Activated T-helper 17 cell treated with anti-CD3 and anti-CD28 coated beads, Interleukin-2, amount 50 U/mL, for 72 hours (primary cell): ENCODE results near the gene GMCL2. TPM values are rescaled to one million over a fixed set of nuclear protein-coding genes. Genes with fewer than 3 reads are reported as not detected.

Source experiments
- ATAC-seq: fragments of 150-1000 bp; cut with Tn5 transposase; replicated peaks from 2 replicates; pipeline ENCODE4 v1.10.0; 2021; ENCODE audit warnings: mild to moderate bottlenecking, moderate library complexity
- H3K27ac Mint-ChIP-seq: one replicate; pipeline ENCODE4 v1.8.0; 2022; ENCODE audit warnings: mixed read lengths
- H3K27me3 Mint-ChIP-seq: one replicate; pipeline ENCODE4 v1.8.0; 2022; ENCODE audit warnings: mixed read lengths
- H3K36me3 Mint-ChIP-seq: one replicate; pipeline ENCODE4 v1.8.0; 2022; ENCODE audit warnings: low read depth, mild to moderate bottlenecking, mixed read lengths
- H3K4me1 Mint-ChIP-seq: one replicate; pipeline ENCODE4 v1.8.0; 2022; ENCODE audit warnings: mixed read lengths
- H3K4me3 Mint-ChIP-seq: one replicate; pipeline ENCODE4 v1.8.0; 2022; ENCODE audit warnings: mild to moderate bottlenecking, mixed read lengths
- H3K9me3 Mint-ChIP-seq: one replicate; pipeline ENCODE4 v1.8.0; 2022; ENCODE audit warnings: mixed read lengths
- total RNA-seq, 2 donors: library from RNA; stranded (reverse); gene quantifications; one replicate each; pipeline ENCODE4 v1.2.3, GENCODE V29; 2022

GMCL2 gene
- total RNA-seq, 2 donors from 2014 or later, result not detected

GRCh38 chr5:178214160-178214803 is 27.1 kb upstream of the GMCL2 start:
- H3K4me1 Mint-ChIP-seq, result peaks cover 13% of the 10 kb centered on the region

GRCh38 chr5:178213748-178214151 is 26.6 kb upstream of the GMCL2 start:
- Mint-ChIP-seq H3K4me1 (peaks cover 17% of the 10 kb centered on the region), H3K36me3 (peaks cover 100% of the 10 kb centered on the region), H3K4me3 (no peak overlapping the region), H3K9me3 (no peaks in the 10 kb centered on the region), H3K27me3 (no peaks in the 10 kb centered on the region), H3K27ac (peak overlapping the region; percentile 85)
- no peak for ATAC-seq

More at GRCh38 chr5:178214160-178214803, 27.1 kb upstream of the GMCL2 start:
- Mint-ChIP-seq H3K36me3 (peaks cover 100% of the 10 kb centered on the region), H3K27ac (peak overlapping the region; percentile 85), H3K4me3 (no peak overlapping the region), H3K9me3 (no peaks in the 10 kb centered on the region), H3K27me3 (no peaks in the 10 kb centered on the region)
- no peak for ATAC-seq

- ATAC-seq, result peak; percentile 13
- H3K27me3 Mint-ChIP-seq, result no peaks in the 10 kb centered on the region
- no peaks in the 10 kb centered on the region for H3K9me3 Mint-ChIP-seq
- H3K4me1 Mint-ChIP-seq, result peaks cover 21% of the 10 kb centered on the region
- peak overlapping the region; percentile 85 for H3K27ac Mint-ChIP-seq
- peaks cover 100% of the 10 kb centered on the region for H3K36me3 Mint-ChIP-seq
- no peak overlapping the region for H3K4me3 Mint-ChIP-seq
Observed at GRCh38 chr5:178213003-178213461, 25.9 kb upstream of the GMCL2 start.

- Mint-ChIP-seq H3K9me3 (no peaks in the 10 kb centered on the region), H3K27me3 (no peaks in the 10 kb centered on the region), H3K27ac (peak overlapping the region; percentile 85), H3K4me1 (peaks cover 24% of the 10 kb centered on the region), H3K4me3 (no peak overlapping the region), H3K36me3 (peaks cover 100% of the 10 kb centered on the region)
- no peak for ATAC-seq
Observed at GRCh38 chr5:178212241-178213002, 25.3 kb upstream of the GMCL2 start.

GRCh38 chr5:178211095-178212048 is 24.2 kb upstream of the GMCL2 start:
- Mint-ChIP-seq H3K9me3 (no peaks in the 10 kb centered on the region), H3K4me3 (no peak overlapping the region), H3K36me3 (peaks cover 100% of the 10 kb centered on the region), H3K27me3 (no peaks in the 10 kb centered on the region), H3K4me1 (peaks cover 33% of the 10 kb centered on the region), H3K27ac (peak overlapping the region; percentile 85)
- ATAC-seq, result no peak

- Mint-ChIP-seq H3K4me3 (no peak overlapping the region), H3K36me3 (peaks cover 100% of the 10 kb centered on the region), H3K27me3 (no peaks in the 10 kb centered on the region), H3K9me3 (no peaks in the 10 kb centered on the region), H3K4me1 (peaks cover 40% of the 10 kb centered on the region), H3K27ac (peak overlapping the region; percentile 85)
- no peak for ATAC-seq
Observed at GRCh38 chr5:178210686-178211085, 23.5 kb upstream of the GMCL2 start.

GRCh38 chr5:178210073-178210535 is 22.9 kb upstream of the GMCL2 start:
- no peak for ATAC-seq
- no peaks in the 10 kb centered on the region for H3K27me3 Mint-ChIP-seq
- H3K4me1 Mint-ChIP-seq, result peaks cover 40% of the 10 kb centered on the region
- H3K36me3 Mint-ChIP-seq, result peaks cover 99% of the 10 kb centered on the region
- no peak overlapping the region for H3K4me3 Mint-ChIP-seq
- peak overlapping the region; percentile 39 for H3K27ac Mint-ChIP-seq
- no peaks in the 10 kb centered on the region for H3K9me3 Mint-ChIP-seq

GRCh38 chr5:178209334-178210072 is 22.3 kb upstream of the GMCL2 start:
- Mint-ChIP-seq H3K27ac (peak overlapping the region; percentile 39), H3K4me1 (peaks cover 40% of the 10 kb centered on the region), H3K9me3 (no peaks in the 10 kb centered on the region), H3K4me3 (peak overlapping the region; percentile 18), H3K36me3 (peaks cover 95% of the 10 kb centered on the region), H3K27me3 (no peaks in the 10 kb centered on the region)
- no peak for ATAC-seq

GRCh38 chr5:178208540-178209227 is 21.5 kb upstream of the GMCL2 start:
- Mint-ChIP-seq H3K27me3 (no peaks in the 10 kb centered on the region), H3K9me3 (no peaks in the 10 kb centered on the region), H3K27ac (peak overlapping the region; percentile 92), H3K4me3 (peak overlapping the region; percentile 18), H3K4me1 (peaks cover 41% of the 10 kb centered on the region), H3K36me3 (peaks cover 92% of the 10 kb centered on the region)
- ATAC-seq, result no peak

GRCh38 chr5:178207917-178208280 is 20.7 kb upstream of the GMCL2 start:
- ATAC-seq, result no peak
- Mint-ChIP-seq H3K36me3 (peaks cover 84% of the 10 kb centered on the region), H3K27me3 (no peaks in the 10 kb centered on the region), H3K4me3 (peak overlapping the region; percentile 92), H3K27ac (peak overlapping the region; percentile 92), H3K4me1 (peaks cover 39% of the 10 kb centered on the region), H3K9me3 (no peaks in the 10 kb centered on the region)

- Mint-ChIP-seq H3K4me1 (peaks cover 39% of the 10 kb centered on the region), H3K27ac (peak overlapping the region; percentile 92), H3K9me3 (no peaks in the 10 kb centered on the region), H3K27me3 (no peaks in the 10 kb centered on the region), H3K4me3 (peak overlapping the region; percentile 92), H3K36me3 (peaks cover 79% of the 10 kb centered on the region)
- no peak for ATAC-seq
Observed at GRCh38 chr5:178207183-178207916, 20.2 kb upstream of the GMCL2 start.

- no peak for ATAC-seq
- Mint-ChIP-seq H3K27ac (peak overlapping the region; percentile 92), H3K9me3 (no peaks in the 10 kb centered on the region), H3K4me3 (peak overlapping the region; percentile 92), H3K36me3 (peaks cover 70% of the 10 kb centered on the region), H3K4me1 (peaks cover 39% of the 10 kb centered on the region), H3K27me3 (no peaks in the 10 kb centered on the region)
Observed at GRCh38 chr5:178206166-178207101, 19.3 kb upstream of the GMCL2 start.
